CMK (cell line): ENCODE data around the gene NPBWR2.
"Not testable (repeated sequence)": the region's sequence is repeated elsewhere in the genome, so short reads cannot be mapped to it uniquely, and the experiment has no call there.

ENCODE experiments used
- DNase-seq: peaks from one replicate; pipeline ENCODE4 v3.0.0-alpha.2; 2010; ENCODE audit warnings: low read depth

The NPBWR2 gene

GRCh38 chr20:64144144-64144912 lies 37.0 kb upstream of the NPBWR2 start:
- no peak for DNase-seq

GRCh38 chr20:64143018-64143801 lies 35.8 kb upstream of the NPBWR2 start:
- no peak for DNase-seq

DNA sequence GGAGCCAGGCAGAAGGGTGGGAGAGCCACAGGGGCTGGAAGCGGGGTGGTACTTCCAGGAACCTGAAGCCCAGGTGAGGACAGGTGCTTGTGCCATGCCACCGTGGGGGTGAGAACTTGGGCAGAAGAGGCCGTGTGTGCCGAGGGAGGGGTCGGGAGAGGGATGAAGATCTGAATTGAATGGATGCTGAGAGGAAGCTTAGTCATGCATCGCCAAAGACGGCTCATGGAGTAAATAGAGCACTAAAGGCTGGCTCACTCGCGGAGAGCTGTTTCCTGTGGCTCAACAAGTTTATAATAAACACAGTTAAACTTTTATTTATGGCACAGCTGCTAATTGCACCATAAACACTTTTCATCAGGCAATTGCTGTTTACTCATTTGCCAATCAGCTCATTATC lies 35.2 kb upstream of the NPBWR2 start:
- no peak for DNase-seq

GRCh38 chr20:64140956-64141355 lies 33.6 kb upstream of the NPBWR2 start:
- DNase-seq: no peak

- no peak for DNase-seq
Measured at GRCh38 chr20:64140061-64140931, 32.9 kb upstream of the NPBWR2 start.

GRCh38 chr20:64139199-64140060 lies 32.1 kb upstream of the NPBWR2 start:
- DNase-seq: no peak

- no peak for DNase-seq
Measured at GRCh38 chr20:64138276-64138815, 31.0 kb upstream of the NPBWR2 start.

DNA sequence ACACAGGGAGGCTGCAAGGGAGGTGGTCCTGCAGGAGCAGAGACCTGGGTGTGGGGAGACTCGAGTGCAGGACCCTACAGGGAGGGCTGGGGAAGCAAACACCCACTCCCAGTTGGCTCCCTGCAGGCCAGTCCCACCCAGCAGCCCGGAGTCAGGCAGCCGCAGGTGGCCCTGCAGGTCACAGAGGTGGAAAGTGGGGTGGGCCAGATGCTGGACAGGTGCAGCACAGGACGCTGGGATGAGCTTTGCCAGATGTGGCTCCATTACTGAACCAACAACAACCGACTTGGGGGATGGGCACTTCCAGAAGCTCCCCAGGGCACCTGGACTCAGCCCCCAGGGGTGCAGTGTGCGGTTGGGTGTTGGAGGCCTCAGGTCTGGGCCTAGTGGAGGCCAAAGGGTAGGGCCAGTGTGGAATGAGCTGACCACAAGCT lies 30.2 kb upstream of the NPBWR2 start:
- no peak for DNase-seq

DNA sequence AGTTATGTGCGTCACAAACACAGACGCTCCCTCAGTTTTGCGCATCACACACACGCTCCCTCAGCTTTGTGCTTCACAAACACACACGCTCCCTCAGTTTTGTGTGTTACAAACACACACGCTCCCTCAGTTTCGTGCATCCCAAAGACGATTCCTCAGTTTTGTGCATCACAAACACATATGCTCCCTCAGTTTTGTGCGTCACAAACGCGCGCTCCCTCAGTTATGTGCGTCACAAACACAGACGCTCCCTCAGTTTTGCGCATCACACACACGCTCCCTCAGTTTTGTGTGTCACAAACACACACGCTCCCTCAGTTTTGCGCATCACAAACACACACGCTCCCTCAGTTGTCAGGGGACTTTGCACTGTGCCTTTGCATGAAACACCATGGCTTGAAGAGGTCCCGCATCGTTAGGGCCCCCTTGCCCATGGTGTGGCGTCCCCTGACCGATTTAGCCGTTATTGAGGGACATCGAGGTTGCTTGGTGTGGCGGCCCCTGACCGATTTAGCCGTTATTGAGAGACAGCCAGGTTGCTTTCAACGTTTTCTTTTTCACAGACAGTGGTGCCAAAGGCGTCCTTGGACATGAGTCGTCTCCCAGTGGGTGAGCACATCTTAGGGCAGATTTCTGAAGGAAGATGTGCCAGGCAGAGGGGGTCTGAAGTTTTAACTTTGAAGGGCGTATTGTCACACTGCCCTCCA lies 28.8 kb upstream of the NPBWR2 start:
- DNase-seq: no peak

DNA sequence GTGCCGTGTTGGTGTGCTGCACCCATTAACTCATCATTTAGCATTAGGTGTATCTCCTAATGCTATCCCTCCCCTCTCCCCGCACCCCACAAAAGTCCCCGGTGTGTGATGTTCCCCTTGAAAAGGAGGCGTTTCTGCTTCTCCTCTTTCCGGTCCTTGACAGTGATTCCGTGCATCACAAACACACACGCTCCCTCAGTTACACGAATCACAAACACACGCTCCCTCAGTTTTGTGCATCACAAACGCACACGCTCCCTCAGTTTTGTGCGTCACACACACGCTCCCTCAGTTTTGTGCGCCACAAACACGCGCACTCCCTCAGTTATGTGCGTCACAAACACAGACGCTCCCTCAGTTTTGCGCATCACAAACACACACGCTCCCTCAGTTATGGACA lies 27.4 kb upstream of the NPBWR2 start:
- DNase-seq: not testable (repeated sequence)

DNA sequence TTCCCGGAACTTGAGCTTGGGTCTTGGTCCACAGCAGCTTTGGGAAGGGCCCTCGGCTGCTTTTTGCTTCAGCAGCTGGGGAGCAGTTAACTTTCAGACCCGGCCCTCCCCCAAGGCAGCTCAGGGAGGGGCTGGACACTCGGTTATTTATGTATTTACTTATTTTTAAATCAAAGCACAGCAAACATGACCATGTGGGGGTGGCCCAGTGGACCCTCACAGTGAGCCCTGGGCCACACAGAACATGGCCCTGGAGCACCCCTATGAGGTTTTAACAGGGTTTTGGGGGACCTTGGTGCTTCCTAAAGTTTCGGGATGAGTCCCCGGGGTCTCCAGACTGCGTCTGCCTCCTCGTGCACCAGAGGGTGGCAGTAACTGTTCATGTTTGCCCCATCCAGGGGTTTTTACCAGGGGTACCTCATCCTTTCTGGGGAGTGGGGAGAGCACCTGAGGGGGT lies 26.6 kb upstream of the NPBWR2 start:
- no peak for DNase-seq

DNA sequence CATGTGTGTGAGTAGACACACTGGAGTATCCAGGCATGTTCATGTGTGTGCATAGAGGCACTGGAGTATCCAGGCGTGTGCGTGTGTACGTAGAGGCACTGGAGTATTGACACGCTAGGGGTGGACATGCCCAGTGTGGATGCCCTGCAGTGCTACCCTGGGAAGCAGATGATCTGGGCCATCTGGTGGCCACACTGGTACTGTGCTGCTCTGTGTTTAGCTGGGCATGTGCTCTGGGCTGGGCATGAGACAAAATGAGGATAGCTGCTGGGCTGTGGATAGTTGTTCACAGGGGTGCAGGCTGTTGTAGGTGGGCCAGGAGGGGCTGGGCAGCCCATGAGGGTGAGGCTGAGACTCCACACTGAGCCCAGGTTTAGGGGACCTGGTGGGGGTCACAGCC lies 24.0 kb upstream of the NPBWR2 start:
- no peak for DNase-seq

- DNase-seq: no peak
Measured at GRCh38 chr20:64130876-64131275, 23.5 kb upstream of the NPBWR2 start.

DNA sequence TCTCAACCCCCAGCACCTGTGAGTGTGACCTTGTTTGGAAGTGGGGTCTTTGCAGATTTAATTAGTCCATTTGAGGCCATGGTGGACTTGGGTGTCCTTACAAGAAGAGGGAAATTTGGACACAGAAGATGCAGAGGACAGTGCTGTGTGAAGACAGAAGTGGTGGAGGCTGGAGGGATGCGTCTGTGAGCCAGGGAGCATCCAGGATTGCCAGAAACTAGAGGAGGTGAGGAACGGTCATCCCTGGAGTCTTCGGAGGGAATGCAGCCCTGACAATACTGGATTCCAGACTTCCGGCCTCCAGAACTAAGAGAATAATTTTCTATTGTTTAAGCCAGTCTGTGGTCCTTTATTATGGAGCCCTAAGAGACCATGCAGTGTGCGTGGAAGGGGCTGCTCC lies 22.9 kb upstream of the NPBWR2 start:
- DNase-seq: no peak

GRCh38 chr20:64129146-64129782 lies 21.9 kb upstream of the NPBWR2 start:
- no peak for DNase-seq

DNA sequence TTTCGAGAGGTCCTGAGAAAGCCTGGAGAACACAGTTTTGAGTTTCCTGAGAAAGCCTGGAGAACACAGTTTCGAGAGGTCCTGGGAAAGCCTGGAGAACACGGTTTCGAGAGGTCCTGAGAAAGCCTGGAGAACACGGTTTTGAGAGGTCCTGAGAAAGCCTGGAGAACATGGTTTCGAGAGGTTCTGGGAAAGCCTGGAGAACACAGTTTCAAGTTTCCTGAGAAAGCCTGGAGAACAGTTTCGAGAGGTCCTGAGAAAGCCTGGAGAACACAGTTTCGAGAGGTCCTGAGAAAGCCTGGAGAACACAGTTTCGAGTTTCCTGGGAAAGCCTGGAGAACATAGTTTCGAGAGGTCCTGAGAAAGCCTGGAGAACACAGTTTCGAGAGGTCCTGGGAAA lies 16.2 kb upstream of the NPBWR2 start:
- not testable (repeated sequence) for DNase-seq

GRCh38 chr20:64122927-64123326 lies 15.6 kb upstream of the NPBWR2 start:
- not testable (repeated sequence) for DNase-seq

DNA sequence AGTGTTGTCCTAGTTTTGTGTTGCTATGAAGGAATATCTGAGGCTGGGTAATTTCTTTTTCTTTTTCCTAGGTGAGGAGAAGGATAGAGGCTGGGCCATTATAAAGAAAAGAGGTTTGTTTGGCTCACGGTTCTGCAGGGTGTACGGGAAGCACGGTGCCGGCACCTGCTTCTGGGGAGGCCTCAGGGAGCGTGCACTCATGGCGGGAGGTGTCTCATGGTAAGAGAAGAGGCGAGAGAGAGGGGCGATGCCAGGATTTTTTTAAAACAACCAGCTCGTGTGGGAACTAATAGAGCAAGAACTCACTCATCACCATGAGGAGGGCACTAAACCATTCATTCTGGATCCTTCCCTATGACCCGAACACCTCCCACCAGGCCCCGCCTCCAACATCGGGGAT lies 14.2 kb upstream of the NPBWR2 start:
- no peak for DNase-seq

DNA sequence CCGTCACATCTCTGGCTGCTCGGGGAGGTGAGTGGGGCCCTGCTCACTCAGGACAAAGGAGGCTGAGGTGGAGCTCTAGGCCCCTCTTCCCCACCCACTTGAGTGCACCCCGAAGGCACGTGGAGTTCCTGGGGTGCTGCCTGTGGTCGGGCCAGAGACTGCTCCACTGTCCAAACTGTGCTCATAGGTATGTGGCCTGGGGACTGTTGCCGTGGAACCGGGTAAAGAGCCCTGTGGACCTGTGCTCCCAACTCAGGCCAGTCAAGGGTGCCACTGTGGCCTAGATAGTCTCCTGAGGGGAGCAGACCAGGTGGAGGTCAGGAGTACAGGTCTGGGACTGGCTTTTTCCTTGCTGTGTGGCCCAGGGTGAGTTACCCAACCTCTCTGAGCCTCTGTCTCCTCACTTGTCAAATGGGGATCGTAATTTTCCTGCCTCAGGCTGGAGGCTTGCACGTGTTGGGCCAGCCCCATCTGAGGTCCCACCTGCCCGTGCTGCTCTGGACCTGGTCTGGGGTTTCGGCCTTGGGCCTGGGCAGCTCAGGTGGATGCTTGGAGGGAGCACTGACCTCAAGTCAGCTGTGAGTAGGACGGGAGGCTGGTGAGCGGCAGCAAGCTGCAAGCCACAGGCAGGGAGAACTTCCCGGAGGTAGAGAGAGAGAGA lies 12.4 kb upstream of the NPBWR2 start:
- DNase-seq: no peak
